ENCODE data around the gene NOSTRIN.
"Not testable (repeated sequence)": the region's sequence is repeated elsewhere in the genome, so short reads cannot be mapped to it uniquely, and the experiment has no call there.

NOSTRIN gene

DNA sequence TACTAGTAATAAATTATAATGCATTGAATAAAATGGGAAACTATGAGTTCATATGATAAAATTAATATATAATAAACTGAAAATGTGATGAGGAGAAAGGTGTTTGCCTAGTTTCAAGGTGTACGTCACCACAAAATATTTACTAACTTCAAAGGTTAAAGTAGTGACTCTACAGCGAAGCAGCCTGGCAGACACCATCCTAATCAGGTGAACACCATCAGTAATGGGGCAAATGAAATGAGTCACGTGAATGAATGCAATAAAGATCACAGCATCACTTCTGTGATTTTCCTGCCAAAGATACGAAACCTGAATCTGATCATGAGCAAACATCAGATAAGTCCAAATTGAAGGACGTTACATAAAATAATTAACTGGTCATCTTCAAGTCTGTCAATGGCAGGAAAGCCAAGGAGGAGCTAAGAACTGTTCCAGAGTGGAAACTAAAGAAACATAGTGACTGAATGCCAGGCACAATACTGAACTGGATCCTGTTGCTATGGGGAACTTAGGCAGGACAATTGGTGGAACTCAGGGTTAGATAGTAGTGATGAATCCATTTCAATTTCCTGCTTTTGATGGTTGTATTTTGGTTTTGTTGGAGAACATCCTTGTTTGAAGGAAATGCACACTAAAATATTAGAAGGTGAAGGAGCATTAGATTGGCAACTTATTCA, 12.1 kb upstream of the NOSTRIN start:
- DNase-seq (ENCODE audit: low spot score), result no peak

DNA sequence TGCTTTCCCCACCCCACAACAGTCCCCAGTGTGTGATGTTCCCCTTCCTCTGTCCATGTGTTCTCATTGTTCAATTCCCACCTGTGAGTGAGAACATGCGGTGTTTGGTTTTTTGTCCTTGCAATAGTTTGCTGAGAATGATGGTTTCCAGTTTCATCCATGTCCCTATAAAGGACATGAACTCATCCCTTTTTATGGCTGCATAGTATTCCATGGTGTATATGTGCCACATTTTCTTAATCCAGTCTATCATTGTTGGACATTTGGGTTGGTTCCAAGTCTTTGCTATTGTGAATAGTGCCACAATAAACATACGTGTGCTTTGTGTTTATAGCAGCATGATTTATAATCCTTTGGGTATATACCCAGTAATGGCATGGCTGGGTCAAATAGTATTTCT, 11.3 kb upstream of the NOSTRIN start:
- not testable (repeated sequence) for DNase-seq (ENCODE audit: low spot score)

DNA sequence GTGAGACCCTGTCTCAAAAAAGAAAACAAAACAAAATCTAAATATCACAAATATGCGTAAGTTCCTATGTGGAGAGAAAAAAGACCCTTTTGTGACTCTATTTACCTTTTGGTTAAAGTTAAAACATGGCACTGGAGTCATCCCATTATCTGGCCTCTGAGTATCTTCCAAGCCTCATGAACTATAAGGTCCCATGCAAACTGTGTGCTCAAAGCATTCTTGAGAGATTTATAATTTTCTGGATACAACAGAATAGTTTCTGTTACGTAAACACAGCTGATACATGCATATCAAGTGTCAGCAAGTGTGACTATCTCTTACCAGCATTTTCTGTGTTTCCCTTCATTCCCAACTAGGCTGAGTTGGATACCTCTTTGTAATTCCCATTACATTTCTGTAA, 8.8 kb upstream of the NOSTRIN start:
- no peak for DNase-seq (ENCODE audit: low spot score)

DNA sequence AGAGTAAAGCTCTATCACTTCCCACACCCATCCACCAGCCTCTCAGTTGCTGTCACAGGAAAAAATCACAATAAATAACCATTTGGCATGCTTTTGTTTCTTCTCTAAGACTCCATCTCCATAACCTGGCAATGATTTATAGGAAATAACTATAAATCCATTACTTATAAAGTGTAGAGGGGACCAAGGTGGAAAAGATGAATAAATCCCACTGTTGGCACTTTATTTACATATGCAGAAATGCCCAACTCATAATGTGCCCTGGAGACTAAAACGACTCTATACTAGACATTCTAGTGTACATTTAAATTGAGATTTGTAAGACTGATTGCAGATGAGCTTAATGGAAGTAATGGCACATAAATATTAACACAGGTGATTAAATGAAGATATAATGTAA, 7.5 kb upstream of the NOSTRIN start:
- DNase-seq (ENCODE audit: low spot score), result no peak

DNA sequence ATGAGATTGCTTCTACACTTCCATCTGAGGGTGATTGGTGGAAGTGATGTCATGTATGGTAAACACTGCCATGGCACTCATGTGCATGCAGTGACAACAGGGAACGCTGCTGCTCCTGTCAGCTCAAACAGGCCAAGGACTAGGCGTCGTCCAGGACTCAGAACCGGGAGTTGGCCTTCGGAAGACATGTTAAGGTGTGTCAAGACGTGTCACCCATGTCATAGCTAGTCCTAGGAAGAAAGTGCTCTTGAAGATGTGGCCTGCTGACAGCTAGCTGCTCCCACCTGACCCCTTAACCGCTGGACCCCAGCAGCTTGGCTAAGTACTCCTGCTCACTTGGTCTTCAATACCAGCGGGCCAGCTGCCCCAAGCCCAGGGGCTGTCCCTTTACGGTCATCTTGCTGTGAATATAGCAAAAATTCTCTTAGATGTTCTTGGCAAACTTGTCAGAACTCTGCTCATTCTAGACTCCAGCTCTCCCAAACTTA, 6.3 kb upstream of the NOSTRIN start:
- no peak for DNase-seq (ENCODE audit: low spot score)

DNA sequence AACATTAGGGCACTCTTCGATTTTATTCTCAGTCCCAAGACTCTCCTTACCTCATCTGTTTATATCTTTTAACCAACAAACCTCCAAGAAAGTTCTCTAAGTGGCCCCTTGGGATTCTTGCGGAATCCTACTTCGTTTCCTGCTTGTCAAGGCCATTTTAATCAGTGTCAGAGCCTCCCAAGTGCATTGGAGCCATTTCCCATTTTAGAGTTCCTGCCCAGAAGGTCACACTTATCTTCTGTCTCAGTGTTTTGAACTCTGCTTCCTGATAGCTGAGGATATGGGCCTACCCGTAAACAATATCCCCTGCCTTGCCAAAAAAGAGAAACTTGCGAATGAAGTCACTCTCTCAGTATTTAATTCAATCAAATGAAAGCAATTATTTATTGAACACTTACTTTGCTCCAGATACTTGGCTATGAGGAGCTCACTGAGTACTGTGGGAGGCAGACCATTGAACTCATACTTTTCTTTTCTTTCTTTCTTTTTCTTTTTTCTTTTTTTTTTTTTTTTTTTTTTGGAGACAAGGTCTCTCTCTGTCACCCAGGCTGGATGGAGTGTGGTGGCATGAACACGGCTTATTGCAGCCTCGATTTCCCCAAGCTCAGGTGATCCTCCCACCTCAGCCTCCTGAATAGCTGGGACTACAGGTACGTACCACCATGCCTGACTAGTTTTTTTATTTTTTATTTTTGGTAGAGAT, 5.7 kb upstream of the NOSTRIN start:
- no peak for DNase-seq (ENCODE audit: low spot score)

DNA sequence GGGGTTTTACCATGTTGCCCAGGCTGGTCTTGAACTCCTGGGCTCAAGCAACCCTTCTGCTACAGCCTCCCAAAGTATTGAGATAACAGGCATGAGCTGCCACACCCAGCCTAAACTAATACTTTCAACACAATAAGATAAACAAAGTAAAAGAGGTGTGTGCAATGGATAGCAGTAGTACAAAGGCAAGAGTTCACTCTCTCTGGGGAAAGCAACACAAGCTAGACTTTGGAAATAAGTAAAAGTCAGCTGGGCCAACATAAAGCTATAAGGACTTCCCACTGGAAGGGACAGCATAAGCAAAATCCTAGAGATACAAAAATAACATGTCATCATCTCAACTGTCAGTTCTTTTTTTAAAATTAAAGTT, 5.2 kb upstream of the NOSTRIN start:
- no peak for DNase-seq (ENCODE audit: low spot score)

DNA sequence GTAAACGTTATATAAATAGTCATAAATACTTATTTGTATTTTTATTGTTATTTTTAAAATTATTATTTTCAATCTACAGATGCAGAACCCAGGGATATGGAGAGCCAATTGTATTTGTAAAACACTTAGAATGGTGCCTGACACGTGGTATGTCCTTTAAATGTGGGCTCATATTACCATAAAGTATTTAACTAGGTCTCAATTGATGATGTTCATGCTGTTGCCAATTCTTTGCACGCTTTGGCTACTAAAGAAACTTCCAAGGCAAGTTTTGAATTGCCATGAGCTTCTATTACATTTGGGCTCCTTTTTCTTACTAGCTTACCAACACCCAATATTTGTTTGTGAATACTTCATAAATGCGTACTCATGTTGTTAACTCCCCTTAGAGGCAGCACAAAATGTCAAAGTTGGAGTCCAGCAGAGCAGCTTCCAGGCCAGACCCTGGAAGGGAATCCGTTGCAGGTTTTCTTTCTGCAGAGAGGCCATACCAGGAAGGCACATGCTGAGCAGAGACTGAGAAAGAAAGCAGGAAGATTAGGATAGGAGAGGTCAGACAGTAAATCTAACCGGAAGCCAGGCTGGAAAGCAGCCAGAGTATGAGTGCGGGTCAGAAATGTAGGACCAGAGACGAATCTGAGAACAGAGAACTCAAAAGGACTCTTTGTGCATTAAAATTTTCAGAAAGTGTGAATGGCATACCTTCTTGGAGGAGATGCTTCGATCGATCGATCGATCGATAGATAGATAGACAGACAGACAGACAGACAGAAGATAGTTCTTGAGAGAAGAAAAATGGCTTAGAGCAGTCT, 4.2 kb upstream of the NOSTRIN start:
- DNase-seq (ENCODE audit: low spot score), result no peak

DNA sequence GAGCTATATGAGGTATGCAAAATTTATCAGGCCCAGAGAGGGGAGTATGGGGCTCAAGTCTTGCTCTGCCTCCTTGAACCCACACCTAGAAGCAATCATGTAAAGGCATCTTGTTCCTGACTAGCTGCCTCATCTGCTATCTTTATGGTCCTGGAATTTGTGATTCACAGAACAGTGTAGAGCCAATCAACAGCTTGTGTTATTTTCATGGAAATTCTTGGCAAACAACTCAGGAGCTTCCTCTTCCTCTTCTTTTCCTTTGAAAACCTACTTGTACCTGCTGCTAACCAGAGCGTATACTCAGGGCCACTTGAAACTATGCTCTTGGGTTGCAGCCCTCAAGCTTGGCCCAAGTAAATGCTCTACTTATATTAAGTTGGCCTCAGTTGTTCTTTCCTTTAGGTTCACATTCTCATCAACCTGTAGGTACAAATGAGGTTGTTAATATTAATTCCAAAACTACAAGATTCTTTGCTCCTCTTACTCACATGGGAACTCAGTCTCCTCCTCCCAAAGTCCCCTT, 3.5 kb upstream of the NOSTRIN start:
- no peak for DNase-seq (ENCODE audit: low spot score)

DNA sequence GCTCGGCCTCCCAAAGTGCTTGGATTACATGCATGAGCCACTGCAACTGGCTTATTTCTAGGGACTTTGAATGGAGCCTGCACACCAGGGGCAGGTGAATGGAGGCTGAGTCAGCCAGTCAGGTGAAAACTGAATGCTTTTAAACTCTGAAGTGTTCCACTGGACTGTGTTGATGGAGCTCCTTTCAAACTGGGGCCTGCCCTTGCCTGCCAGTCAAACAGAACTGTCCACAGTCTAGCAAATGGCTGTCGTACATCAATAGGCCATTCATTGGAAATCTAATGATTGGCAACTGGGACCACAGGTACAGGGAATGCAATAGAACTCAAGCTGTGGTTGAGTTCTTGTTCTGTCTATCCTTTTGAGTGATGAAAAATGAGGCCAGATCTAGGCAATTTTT, 966 bp upstream of the NOSTRIN start:
- DNase-seq (ENCODE audit: low spot score), result no peak

DNA sequence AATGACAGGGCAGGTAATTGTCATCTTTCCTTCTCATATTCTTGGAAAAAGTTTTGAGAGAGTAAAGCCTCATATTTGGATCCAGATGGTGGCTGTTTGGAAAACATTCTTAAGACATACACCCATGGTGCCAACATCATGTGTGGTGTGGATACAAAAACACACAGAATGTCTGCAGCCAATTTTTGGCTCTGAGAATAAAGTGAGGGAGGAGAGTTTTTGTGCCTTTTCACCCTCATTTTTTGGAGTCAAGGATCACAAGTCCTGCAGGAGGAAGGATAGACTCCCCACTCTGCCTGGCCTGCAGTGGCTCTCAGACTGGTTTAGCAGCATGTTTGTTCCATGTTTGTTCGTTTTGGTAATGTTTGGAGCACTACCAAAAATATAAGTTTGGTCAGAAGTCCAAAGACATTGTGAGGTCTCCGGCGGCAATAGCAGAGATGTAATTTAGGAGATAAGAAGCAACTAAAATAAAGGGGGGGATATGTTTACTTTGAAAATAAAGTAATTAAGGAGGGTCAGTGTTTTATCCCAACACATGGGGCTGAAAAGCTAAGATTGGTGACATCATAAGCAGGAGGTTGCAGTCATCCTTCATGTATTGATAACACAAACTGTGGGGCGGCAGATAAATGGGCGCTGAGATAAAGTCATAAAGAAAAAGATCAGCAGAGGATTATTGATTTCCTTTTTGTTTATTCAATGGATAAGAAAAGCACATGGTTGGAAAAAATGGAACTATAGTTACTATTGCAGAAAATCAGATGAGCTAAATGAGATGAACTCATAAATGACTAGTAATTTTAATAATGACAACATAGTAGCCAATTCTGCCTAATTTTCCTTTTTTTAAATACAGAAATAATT, 655 bp downstream of the NOSTRIN start:
- DNase-seq (ENCODE audit: low spot score), result no peak

DNA sequence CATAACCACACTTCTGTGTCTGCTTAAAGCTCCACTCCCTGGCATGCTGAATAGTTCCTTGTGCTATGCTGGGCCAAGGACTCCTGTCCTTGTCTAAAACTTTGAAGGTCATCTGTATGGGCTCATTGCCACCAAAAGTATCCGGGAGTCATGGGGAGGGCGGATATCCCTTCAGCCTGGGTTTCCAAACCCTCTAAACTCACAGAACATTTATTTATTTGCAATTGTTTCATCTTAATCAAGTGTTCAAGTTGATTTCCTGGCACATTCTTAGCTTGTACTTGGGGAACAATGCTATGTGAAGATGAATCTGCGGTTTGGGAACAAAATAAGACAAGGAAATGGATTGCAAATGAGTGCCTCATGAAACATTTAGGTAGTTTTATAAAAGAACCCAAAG, 1.8 kb downstream of the NOSTRIN start:
- no peak for DNase-seq (ENCODE audit: low spot score)

DNA sequence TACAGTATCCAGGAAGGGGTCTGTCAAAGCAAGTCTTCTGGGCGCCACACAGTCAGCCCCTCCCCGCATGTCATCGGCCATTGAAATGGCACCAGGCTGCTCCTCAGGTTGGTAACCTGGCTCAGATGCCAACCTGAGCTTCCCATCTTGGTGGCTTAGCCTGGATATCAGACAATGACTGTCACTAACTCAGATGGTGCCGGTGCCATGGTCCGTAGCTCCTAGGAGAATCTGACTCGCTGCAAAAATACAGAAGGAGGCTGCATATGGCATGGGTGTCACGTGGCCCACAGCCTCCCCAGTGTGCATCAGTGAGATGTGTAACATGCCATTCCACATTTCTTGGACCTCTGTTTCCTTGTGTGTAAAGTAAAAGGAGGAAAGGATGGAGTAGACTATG, 3.2 kb downstream of the NOSTRIN start:
- DNase-seq (ENCODE audit: low spot score), result no peak

DNA sequence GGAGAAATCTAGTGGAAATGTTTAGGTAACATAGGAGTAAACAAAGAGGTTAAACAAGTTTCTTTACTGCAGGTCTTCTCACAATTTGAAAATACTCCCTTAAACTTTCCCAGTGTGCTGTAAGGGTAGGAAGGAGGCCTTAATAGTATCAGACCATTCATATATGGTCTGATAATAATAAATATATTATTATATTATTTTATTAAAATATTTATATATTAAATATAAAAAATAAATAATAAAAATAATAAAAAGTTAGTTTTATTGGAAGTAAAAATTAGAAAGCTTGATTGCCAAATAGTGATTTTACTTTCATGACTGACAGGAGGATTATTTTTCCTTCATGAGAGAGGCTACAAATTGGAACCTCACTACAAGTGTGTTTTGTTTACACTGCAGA, 7.1 kb downstream of the NOSTRIN start:
- no peak for DNase-seq (ENCODE audit: low spot score)

DNA sequence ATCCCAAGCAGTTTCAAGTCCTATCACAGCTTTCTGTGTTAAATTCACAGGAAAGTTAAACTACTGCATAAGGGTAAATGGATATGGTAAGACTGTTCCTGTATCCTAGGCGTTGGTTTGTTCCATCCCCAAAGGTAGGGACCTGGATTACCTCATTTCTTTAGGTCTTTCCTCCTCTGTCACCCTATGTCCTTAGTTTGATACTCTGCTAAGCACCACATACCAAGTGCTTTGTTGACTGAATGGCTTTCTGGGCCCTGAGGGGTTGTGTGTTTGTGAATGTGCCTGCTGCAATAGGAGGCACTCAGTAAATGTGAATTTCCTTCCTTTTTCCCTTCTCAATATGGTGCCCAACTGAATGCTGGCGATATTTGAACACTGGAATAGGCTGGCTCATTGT, 7.8 kb downstream of the NOSTRIN start:
- DNase-seq (ENCODE audit: low spot score), result no peak

DNA sequence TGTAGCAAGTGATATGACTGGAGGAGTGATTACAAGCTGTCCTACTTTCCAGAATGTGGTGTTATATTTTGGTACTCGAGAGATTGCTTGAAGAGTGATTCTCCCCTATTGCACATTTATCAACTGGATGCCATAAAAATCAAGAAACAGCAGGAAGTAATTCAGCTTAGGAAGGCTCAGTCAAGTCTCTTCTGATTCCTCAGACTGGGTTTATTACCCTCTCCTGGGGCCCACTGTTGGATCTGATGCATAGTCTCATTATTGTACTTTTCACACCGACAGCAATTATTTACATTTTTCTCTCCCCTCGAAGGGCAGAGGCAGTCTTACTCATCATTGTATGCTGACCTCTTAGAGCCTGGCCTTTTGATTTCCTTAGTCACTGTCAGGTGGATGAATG, 9.3 kb downstream of the NOSTRIN start:
- no peak for DNase-seq (ENCODE audit: low spot score)

DNA sequence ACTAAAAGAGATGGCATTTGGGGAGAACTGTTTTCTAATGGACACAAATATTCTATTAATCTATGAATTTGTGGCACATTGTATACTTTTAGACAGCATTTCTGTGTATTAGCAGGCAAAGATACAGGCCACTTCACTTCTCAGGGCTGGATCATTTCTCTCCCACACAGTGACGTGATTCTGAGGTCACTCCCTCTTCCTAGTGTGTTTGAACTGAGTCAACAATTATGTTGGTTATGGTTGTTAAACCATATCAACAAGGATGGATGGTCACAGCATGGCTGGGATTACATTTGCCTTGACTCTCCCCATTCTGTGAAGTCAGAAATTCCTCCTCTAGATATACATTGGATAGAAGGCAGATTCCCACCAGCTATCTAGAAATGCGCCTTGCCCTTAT, 11.6 kb downstream of the NOSTRIN start:
- DNase-seq (ENCODE audit: low spot score), result peak; percentile 4

DNA sequence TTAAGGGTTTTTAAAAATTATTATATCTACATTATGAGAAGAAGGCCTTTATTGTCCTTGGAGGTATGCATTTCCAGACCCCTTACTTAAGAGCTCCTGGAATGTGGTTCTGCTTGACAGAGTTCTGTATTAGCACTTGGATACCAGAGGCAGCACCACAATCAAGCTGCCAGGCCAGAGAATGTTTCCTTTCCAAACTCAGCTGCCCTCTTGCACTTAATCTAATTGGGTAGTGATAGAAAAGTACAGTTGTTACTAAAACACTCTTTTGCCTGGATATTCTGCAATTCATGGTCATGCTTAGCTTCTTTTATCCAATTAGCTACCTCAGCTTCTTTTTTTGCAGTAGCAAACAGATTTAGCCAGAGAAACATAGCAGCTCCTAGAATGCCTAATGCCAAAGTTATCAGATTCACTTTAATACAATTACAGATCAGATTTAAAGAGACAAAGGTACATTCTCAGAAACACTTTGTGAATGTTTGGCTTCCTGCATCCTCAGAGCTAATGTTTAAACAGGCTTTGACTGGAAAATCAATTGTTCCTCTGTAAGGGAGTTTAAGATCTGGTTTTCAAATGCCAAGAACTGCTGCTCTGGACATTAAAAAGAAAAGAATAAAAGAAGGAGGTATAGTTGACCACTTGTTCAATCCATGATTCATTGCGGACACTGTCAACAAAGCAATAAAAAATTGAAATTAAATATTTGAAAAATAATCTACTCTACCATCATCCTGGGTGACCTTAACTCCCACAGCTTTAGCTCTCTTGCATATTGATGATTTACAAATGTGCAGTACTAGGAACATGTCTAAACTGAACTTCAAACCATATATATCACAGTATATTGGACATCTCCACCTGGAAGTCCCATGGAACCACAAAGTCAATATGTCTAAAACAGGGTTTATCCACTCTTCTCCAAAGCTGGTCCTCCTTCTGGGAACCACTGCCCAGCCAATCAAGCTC, 12.8 kb downstream of the NOSTRIN start:
- no peak for DNase-seq (ENCODE audit: low spot score)

DNA sequence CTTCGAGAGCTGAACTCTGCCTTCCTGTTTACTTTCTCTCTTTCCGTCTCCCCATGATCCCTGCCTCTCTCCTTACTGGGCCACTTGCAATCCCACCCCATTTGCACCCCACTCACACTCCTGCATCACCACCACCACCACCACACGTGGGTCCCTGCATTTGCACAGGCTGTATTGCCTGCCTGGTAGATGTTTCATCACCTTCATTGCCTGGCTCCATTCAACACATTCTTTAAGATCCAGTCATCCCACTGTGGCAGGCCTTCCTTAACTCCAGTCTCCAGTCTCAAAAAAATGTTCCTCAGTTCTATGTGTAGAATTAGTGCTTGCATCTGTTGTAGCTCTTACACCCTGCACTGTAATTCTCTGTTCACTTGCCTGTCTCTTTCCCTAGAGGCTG, 13.9 kb downstream of the NOSTRIN start:
- peak; percentile 19 for DNase-seq (ENCODE audit: low spot score)

DNA sequence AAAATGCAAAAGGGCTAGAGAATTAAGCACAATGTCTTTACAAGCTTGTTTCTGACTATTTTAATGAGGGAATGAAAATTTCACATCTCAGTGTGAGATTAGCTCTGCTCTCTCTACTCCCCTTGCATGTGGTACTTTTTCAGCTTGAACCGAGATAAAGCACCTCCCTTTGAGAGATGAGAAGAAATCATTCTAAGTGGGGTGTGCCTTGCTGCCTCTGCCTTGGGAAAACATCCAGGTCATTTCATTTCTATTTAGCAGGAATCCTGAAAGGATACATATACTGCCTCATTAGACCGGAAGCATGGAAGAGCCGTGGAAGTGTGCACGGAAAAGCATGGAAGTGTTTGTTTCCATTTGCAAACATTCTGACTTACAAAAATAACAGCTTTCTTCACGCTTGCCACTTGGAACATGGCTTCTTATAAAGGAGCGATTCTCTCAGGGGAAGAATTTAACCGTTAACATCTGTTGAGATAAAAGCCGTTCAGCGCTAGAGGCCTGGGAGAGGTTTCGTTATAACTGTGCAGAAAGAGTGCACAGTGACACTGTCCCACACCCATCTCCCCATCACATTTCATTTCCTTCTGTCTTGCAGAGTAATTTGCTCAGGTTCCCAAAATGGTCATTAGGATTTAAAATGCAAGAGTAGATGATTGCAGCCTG, 16.7 kb downstream of the NOSTRIN start:
- no peak for DNase-seq (ENCODE audit: low spot score)
